Stimulated activated CD8-positive, alpha-beta memory T cell treated with anti-CD3 and anti-CD28 coated beads, Interleukin-4, amount 100 ng/mL, for 4 hours (primary cell): ENCODE results near the gene TMEM255B.

Source experiments
- DNase-seq, 2 donors: peaks; one replicate each; pipeline ENCODE4 v3.0.0-alpha.2; 2020; ENCODE audit warnings: low read depth in 2 of 2, low spot score in 1 of 2

TMEM255B gene

GRCh38 chr13:113802090-113802531 lies 43.1 kb downstream of the TMEM255B start:
- no peak for DNase-seq

- no peak for DNase-seq
These were observed 43.7 kb downstream of the TMEM255B start for GRCh38 chr13:113802761-113803160.

GRCh38 chr13:113803409-113804016 lies 44.5 kb downstream of the TMEM255B start:
- DNase-seq = no peak

GRCh38 chr13:113804017-113804702 lies 45.1 kb downstream of the TMEM255B start:
- no peak for DNase-seq

- DNase-seq = no peak
These were observed 45.8 kb downstream of the TMEM255B start for GRCh38 chr13:113804703-113805430.

- no peak for DNase-seq
These were observed 46.5 kb downstream of the TMEM255B start for GRCh38 chr13:113805431-113806103.

- no peak for DNase-seq
These were observed 47.1 kb downstream of the TMEM255B start for GRCh38 chr13:113806104-113806471.

- DNase-seq = no peak
These were observed 47.5 kb downstream of the TMEM255B start for GRCh38 chr13:113806526-113806925.

- DNase-seq = no peak
These were observed 49.2 kb downstream of the TMEM255B start for GRCh38 chr13:113808058-113808834.

GRCh38 chr13:113809934-113810333 lies 50.9 kb downstream of the TMEM255B start:
- DNase-seq = no peak

- no peak for DNase-seq
These were observed 51.6 kb downstream of the TMEM255B start for GRCh38 chr13:113810640-113811039.

- no peak for DNase-seq
These were observed 52.3 kb downstream of the TMEM255B start for GRCh38 chr13:113811081-113811928.

- no peak for DNase-seq
These were observed 53.4 kb downstream of the TMEM255B start for GRCh38 chr13:113812178-113813040.

GRCh38 chr13:113813070-113813748 lies 54.2 kb downstream of the TMEM255B start:
- no peak for DNase-seq

- DNase-seq = no peak
These were observed 54.9 kb downstream of the TMEM255B start for GRCh38 chr13:113813749-113814434.

GRCh38 chr13:113814435-113814821 lies 55.4 kb downstream of the TMEM255B start:
- DNase-seq = no peak

GRCh38 chr13:113815151-113816058 lies 56.4 kb downstream of the TMEM255B start:
- DNase-seq = no peak
